Activated gamma-delta T cell treated with Interleukin-2 at 50 U/mL for 16 hours (primary cell): Measurements from ENCODE around the gene ZNG1B.
"Not testable (repeated sequence)": the region's sequence is repeated elsewhere in the genome, so short reads cannot be mapped to it uniquely, and the experiment has no call there.

Experiments
- DNase-seq: peaks from one replicate; pipeline ENCODE4 v3.0.0-alpha.2; 2020

Gene ZNG1B

DNA sequence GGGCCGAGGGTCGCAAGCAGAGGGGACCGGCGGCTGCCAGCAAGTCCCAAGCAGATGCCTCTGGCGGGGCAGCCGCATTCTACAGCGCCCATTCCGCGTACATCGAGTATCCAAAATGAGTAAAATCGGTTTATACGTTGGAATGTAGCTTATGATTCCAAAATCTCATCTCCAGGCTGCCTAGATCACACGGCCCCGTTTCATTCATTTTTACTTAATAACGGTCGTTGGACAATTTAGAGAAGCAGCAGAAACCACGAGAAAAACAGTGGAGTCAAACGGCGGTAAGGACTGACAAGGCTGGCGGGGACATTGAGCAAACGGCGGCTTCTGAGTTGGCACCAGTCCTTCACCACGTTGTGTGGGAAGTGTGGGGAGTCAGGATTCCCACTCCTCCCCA, 66.6 kb downstream of the ZNG1B start:
- DNase-seq = not testable (repeated sequence)

DNA sequence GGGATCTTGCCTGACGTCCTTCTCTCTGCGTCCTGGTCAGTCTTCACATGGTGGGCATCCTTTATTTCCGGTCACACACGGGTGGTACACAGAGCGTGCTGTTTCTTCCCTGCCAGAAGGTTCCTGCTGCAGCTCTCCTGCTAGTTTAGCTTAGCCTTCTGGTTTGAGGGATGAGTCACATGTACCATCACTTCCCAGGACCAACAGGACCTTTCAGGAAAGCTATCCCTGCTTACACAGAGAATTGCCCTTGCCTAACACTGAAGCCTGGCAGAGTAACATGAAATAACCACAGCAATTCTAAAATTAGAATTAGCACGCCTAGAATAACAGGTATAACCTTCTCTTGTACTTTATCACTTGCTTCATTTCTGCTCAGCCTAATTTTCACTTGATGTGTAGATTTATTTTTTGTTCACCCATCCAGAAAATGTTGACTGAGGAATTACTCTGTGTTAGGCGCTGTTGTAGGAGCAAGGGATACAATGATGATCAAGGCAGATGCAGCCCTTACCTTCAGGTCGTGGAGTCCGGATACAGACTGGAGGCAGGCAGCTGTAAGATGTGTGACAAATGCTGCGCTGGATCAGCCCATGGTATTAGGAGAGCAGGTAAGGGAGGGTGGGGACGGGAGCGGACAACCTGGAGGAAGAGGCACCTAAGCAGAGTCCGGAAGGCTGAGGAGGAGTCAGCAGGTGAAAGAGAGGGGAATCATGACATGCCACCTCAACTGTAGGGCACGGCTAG, 70.1 kb downstream of the ZNG1B start:
- not testable (repeated sequence) for DNase-seq

DNA sequence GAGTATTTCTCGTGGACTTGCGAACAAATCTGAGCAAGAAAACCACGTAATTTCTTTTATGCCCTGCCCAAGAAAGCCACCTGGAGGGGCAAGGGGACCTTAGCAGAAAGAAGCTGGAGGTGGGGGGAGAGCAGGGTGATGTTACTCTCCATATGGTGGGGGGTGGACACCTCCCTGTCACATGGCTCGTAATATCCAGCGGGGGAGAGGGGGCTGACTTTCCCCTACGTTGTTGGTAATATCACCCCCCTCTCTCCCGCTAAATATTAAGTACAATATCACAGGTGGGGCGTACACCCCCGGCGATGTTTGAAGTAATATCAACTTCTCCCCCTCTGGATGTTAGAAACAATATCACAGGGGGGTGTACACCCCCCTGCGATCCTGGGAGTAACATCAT, 70.7 kb downstream of the ZNG1B start:
- DNase-seq = not testable (repeated sequence)

DNA sequence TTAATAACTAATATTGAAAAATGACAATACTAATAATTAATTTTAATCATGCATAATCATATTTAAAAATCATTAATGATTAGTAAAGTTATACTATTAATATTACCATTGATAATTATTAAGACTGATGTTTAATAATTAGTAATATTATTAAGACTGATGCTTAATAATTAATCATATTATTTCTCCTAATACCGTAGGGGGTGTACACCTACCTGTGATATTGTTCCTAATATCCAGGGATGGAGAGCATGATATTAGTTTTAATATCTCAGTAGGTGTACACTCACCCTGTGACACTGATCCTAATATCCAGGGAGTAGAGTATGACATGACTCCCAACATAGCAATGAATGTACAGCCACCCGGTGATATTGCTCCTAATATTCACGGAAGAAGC, 73.4 kb downstream of the ZNG1B start:
- DNase-seq = not testable (repeated sequence)

DNA sequence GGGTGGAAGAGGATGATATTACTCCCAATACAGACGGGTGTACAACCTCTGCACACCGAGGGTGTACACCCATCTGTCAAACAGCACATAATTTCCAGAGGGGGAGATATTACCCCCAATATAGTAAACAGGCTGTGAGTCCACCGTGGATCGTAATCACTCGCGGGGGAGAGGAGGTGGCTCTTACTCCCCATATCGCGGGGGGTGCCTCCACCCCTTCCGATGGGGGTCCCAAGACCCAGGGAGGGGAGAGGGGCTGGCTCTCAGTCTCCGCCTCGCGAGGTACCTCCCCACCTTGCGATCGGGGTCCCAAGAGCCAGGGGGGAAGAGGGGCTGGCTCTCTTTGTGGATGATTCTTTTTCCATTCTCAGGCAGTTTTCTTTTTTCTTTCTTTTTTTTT, 74.4 kb downstream of the ZNG1B start:
- not testable (repeated sequence) for DNase-seq

DNA sequence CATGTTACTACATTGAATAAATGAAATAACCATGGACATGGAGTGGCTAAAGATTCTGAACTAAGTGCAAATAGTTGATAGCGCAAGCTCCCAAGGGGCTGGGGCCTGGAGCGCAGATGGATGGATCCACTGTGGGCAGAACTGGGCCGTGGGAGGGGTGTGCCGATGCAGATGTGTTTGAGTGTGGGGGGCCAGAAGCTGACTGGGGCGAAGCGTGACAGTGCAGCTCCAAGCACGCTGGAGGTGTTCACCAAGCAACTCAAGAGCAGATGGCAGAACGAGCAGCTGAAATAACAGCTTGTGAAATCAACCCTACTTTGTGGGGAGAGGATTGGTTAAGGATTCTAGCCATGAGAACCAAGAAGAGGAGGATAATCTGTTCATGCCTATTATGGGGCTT, 78.0 kb downstream of the ZNG1B start:
- DNase-seq = not testable (repeated sequence)

DNA sequence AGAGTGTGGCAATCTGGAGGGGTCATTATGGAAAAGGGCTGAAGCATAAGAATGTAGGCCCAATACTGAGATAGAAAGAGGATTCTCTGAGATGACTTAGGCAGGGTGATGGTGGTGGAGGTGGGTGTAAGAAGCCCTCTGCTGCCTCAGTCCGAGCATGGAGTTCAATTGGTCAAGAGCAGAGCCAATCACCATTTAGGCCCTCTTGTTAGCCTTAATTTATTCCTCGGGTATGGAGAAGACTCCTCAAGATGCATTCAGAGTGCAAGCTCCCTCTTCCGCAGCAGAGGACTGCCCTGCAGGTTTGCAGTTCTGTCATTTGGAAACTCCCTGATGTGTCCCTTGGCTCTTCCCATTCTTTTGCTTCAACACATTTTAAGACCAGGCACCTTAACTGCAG, 78.5 kb downstream of the ZNG1B start:
- not testable (repeated sequence) for DNase-seq

DNA sequence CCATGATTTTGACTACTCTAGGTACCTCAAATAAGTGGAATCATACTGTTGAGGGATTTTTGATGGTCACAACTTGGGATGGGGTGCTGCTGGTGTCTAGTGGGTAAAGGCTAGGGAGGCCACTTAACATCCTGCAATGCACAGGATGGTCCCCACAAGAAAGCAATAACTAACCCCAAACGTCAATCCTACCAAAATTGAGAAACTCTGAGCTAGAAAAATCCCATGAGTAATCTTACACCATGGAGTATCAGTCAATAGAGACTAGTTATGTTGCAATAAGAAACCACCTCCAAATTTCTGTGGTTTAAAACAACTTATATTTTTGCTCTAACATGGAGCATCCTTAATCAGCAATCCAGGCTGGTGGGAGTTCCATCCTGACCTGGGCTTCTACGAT, 79.5 kb downstream of the ZNG1B start:
- not testable (repeated sequence) for DNase-seq

DNA sequence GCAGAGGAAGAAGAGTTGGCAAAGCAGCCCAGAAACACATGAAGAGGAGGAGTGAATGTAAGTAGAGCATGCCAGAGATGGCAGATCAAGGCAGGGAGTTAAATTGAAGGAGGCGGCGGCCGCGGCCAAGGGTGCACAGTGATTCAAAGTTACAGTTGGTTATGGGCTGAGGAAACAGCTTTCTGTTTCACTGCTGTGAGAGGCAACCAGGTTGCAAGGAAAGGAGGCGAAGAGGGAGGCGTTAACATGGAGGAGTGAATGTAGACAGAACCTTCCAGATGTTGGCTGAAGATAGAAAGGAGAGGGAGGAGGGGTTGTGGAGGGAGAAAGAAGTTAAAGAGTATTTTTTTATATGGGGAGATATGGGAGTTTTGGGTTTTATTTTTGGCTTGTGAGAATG, 83.3 kb downstream of the ZNG1B start:
- not testable (repeated sequence) for DNase-seq

DNA sequence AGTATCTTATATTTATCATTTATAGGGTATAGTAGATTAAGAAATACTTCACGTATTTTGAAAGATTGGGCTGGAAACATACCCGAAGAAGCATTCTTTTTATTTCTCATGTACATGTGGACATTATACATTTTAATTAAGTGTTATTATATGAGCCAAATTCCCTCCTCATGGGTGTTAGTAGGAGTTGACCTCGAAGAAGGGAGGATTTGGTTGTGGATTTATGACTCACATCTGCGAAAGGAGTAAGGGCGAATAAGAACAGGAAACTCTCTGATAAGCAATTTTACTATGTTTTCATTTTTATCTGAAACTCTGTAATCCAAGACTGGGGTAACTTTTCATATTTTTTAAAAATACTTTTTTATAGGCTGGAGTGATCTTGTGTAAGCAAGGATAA, 84.0 kb downstream of the ZNG1B start:
- not testable (repeated sequence) for DNase-seq

DNA sequence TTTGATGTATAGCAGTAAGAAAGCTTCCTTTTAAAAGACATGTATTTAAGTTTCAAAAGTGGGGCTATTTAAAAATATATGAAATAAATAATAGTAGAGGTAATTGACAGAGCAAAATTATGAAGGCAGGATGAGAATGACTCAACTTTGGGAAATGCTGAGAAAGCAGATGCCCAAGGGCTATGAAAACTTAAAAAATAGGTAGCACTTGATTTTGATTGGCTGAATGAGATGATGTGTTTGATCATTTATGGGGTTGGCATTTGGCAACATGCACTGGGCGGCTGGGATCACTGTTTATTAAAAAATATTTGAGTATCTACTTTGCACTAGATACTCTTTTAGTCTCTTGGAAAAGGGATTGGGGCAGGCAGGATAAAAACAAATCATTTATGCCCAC, 87.5 kb downstream of the ZNG1B start:
- not testable (repeated sequence) for DNase-seq

DNA sequence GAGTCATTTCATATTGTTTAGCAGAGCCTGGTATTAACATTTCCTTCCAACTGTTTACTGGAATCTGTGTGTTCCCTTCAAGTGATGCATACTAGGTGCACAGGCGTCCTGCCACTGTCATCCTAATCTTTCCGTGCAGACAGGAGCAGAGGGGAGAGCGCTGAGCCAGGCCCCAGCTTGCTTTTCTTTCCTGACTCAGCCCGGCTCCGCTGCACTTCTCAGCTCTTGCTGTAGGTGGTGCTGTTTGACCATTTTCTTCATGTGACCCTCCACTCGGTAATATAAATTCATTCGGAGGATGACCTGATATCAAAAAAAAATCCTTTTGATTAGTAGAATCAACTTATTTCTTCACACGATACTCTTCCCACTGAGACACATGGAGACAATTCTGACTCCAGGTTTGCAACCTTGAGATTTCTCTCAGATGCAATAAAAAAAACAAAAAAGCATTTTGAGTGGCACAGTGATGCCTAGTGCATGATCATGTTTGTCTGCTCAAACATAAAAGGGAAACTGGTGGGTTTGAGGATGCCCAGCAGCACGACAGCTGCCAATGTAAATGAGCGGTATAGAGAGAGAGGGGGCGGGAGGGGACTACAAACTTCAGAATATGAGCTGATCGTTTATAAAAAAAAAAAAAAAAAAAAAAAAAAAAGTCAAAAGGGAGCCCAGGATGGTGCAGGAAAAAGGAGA, 90.0 kb downstream of the ZNG1B start:
- not testable (repeated sequence) for DNase-seq

DNA sequence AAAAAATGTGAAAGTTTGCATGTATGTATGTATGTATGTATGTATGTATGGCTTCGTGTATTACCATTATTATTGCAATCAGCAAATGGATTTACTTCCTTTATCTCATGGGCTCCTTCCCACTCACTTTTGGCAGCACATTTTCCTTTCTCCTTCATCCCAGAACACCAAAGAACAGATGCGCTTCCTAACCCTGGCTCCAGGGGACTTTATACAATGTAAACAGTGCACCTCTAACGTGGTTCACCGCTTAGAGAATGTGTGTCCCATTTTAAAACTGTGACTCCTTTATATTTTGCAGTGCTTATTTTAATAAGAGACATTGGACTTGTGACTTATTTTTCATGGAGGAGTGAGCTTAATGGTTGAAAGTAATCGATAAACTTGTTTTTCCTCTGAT, 90.6 kb downstream of the ZNG1B start:
- DNase-seq = not testable (repeated sequence)

DNA sequence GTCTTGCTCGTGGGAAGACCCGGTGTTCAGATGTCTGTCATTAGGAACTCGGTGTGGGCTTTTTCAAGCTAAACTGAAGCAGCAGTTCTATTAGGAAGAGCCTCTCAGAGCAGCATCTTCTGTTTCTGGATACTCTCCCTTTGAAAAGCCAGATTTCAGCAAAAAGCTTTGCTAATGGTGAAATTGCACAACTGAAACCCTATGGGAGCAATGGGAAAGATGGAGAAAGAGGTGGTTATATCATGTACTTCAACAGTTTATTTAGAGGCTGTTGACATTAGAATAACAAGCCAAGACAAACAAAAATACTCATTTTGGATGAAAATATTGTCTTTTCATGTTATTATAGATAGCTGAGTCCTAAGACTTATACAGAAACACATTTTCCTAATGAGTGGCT, 91.4 kb downstream of the ZNG1B start:
- DNase-seq = not testable (repeated sequence)

DNA sequence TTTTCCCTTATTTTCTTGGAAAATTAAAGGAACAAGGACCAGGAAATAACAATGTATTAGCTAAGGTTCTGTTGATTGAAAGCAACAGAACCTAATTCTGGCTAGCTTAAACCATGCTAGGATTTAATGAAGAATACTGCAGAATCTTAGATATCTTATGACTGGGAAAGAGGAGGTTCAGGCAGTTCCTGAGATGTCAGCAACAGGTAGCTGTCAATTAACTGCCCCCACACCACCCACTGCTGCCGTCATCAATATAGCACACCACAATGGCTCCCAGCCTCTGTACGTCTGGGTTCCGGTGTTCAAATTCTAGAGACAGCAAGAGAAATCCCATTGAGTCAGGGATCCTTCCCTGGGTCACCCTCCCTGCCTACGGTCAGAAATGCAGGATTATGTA, 95.5 kb downstream of the ZNG1B start:
- DNase-seq = not testable (repeated sequence)

DNA sequence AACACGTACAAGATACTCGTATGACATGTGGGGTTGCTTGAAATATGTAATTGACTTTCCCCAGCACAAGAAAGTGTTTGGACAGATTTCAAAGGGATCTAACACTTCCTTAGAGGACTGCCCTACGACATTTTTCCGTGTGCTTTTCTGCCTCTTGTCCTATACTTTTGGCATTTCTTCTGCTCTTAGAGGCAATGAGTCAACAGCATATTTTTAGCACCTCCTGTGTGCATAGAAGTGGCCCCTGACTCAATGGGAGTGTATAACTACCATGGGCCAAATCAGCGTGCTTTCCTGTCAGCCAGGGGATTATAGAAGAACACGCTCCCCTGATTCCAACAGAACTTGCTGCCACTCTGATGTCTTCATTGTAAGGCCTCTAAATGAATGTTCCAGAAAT, 99.1 kb downstream of the ZNG1B start:
- DNase-seq = not testable (repeated sequence)

DNA sequence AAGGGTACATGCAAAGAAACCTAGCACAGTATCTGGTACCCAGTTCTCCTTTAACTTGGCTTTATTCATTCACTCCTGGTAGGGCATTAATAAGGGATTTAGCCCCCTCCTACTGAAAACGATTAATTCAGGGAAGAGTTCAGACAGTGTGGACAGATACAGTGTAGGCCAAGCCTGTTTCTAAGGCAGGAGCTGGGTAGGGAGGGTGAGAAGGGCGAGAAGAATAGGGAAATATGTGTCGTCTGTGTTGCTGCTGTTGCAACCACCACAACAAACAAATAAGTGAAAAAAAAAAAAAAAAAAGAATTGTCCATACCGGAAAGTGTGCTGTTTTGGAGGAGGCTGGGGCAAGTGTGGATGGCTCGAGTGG, 103.3 kb downstream of the ZNG1B start:
- DNase-seq = not testable (repeated sequence)

DNA sequence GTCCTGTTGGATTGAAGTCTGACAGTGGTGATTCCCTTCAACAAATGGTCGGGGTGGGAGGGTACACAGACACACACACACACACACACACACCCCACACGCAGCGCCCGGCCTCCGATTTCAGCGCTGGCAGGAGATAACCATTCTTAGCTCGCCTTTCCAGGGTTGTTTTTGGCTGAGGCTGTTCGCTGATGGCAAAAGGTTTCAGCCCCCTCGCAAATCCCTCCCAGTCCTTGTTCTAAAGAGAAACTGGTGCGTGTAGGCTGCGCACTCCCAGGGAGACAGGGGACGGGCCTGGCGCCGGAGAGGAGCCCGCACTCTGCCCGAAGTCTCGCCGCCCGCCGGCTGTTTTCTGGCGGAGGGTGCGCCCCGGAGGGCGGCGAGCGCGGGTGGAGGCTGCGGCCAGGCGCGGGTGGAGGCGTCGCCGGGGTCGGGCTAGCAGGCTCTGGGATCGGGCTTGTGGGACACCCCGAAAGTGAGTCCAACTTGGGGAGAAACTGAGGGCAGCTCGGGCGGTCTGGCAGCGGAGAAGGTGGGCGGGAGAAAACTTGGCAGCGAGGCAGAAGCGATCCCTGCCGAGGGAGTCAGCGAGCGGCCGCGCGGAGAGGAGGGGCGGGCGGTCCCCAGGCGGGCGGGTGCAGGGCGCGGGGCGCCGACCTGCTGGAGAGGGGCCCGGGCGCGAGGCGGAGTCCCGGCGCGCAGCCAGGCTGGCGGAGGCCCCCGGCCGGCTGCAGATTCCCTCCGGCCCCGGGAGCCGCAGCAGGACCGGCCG, 103.9 kb downstream of the ZNG1B start:
- not testable (repeated sequence) for DNase-seq

DNA sequence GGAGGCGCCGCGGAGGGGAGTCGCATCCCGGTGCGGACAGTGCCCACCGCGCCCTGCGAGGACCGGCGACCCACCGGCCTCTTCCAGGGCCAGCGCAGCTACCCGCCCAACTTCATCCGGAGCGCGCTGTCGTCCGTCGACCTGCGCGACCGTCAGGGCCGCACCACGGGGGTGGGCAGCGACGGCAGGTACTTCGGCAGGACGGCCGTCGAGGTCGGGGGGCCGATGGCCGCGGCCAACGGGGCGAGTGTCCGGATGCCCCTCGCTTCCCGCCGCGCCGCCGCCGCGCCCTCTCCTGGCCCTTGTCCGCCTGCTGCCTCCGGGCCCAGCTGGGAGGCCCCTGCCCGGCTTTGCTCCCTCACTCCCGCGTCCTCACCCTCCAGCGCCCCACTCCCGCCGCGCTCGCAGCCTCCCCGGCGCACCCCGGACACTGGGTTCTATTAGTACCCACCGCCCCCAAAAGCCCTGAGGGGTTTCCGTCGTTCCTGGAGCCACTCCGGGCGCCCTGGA, 104.5 kb downstream of the ZNG1B start:
- not testable (repeated sequence) for DNase-seq

DNA sequence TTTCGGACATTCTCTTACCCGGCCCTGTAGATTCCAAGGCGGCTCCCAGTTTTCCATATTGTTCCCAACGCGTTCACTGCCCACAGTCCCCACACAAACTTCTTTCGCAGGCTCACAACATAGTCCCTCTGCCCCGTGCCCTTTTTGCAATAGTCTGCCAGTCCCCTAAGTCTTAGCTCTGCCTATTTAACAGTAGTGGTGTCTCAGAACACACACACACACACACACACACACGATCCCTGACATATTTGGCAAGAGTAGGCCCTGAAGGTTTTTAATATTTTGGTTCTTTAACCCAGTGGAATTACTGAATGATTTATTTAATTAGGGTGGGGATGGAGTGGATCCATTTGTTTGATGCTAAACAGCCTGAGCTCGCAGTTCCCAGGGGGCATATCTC, 105.0 kb downstream of the ZNG1B start:
- DNase-seq = not testable (repeated sequence)
